Activated CD4-positive, alpha-beta T cell treated with anti-CD3 and anti-CD28 coated beads, Interleukin-2, amount 50 U/mL, for 24 hours (primary cell): ENCODE data around the gene IGFL1.
"Not testable (repeated sequence)": the region's sequence is repeated elsewhere in the genome, so short reads cannot be mapped to it uniquely, and the experiment has no call there.

Experiments used
- DNase-seq, 2 donors: peaks; one replicate each; pipeline ENCODE4 v3.0.0-alpha.2; 2020; ENCODE audit warnings: low read depth in 1 of 2, low spot score in 1 of 2

Gene IGFL1

DNA sequence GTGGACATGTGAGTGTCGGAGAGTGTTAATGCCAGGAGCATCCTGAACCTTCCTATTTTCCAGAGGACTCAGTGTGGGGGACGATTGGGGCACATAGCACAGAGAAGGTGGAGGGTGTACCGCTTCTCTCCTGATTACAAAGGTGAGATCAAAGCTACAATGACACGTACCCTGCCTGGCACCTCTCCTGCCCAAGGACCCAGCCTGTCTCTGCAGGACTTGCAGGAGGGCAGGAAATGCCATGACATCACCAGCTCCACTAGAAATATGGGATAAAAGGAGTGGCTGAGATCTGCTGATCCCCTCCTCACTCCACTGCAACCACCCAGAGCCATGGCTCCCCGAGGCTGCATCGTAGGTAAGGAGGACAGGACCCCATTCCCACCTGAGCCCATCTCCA lies at the start of gene IGFL1:
Gene IGFL1, plus strand, starts transcription at position 301 of the 400 bp plus-strand sequence. Its CDS starts 33 bp downstream, at position 334.
- no peak for DNase-seq

DNA sequence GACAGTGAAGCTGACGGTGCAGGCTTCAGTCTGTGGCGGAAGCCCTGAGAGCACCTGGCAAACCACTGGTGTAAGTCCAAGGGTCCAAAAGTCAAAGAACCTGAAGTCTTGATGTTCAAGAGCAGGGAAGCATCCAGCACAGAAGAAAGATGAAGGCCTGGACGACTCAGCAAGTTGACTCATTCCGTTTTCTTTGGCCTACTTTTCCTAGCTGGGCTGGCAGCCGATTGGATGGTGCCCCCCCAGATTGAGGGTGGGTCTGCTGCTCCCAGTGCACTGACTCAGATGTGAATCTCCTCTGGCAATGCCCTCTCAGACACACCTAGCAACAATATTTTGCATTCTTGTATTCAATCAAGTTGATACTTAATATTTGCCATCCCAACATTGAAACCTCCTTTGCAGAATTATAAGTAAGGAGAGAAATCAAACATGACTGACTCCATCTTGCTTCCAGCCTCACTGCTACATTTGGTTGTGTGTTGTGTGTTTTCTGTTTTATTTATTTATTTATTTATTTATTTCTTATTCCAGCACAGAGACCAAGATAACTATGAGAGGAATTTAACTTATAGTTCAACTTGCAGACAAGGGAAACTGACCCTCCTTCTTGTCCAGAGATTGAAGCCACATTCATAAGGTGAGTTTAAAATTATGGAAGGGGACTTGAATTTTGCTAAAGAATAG lies 48.7 kb upstream of the IGFL1 start:
- no peak for DNase-seq

DNA sequence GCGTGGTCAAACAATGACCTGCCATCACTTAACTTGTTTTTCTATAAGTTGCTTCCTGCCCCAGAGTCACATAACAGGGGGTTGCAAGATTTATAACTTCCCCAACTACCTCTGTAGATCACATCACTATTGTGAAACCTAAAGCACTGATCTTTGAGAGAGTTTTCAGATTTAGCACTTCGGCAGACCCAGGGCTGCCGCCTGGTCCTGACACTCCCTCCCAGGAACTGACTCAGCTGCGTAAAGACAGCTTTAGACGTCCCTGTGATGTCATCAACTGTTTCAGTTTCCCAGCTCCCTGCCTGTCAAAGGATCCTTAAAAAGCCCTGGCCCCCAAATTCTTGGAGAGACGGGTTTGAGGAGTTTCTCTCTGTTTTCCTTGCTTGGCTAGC lies 48.2 kb upstream of the IGFL1 start:
- no peak for DNase-seq

- DNase-seq = no peak
These were observed 47.1 kb upstream of the IGFL1 start for GRCh38 chr19:46182476-46182875.

DNA sequence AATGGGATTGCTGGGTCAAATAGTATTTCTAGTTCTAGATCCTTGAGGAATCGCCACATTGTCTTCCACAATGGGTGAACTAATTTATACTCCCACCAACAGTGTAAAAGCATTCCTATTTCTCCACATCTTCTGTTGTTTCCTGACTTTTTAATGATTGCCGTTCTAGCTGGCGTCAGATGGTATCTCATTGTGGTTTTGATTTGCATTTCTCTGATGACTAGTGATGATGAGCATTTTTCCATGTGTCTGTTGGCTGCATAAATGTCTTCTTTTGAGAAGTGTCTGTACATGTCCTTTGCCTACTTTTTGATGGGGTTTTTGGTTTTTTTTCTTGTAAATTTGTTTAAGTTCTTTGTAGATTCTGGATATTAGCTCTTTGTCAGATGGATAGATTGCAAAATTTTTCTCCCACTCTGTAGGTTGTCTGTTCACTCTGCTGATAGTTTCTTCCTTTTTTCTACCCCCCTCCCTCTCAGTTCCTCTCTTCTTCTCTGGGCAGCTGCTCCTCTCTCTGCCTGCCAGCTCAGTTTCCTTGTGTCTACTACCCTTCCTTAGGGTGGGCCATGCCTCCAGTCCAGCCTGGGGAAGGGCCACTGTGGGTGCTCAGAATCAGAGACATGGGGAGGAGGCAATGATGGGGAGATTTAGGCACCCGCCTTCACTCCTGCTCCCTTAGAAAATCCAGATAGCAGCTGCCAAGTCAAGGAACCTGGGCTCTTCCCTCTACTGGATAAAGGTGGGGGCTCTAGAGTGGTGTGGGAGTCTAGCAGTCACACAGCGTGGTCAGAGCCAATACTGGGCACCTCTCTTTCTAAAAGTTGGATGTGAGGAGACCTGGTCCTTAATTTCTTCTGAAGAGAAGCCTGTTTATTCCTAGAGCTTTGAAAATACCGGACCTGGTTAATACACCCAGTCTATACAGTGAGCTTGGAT lies 44.5 kb upstream of the IGFL1 start:
- DNase-seq = not testable (repeated sequence)

DNA sequence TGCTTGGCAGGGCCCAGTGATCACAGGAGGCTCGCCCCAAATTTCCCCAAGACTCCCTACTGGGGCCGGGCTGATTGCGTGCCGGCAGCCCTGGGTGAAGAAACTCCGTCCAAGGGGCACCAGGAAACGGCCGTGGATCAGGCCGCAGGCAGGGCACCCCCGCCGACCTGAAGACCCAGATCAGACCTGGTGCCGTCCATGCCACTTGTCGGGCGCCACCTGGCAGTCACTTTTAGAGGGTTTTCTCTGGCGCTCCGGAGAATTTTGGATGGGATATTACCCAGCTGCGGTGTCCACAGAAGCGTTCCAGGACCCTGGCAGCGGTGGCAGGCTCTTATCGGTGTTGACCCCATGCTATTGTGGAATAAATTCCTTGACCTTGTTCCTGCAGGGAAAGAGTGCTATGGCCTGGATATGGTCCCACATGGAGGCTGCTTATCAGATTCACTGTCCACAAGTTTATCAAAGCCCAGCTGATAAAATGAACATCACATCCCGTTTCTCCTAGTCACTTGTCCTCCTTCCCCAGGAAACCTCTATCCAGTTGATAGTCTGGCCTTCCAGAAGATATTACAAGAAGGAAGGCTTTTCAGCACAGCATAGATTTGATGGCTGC lies 43.3 kb upstream of the IGFL1 start:
- DNase-seq = no peak

DNA sequence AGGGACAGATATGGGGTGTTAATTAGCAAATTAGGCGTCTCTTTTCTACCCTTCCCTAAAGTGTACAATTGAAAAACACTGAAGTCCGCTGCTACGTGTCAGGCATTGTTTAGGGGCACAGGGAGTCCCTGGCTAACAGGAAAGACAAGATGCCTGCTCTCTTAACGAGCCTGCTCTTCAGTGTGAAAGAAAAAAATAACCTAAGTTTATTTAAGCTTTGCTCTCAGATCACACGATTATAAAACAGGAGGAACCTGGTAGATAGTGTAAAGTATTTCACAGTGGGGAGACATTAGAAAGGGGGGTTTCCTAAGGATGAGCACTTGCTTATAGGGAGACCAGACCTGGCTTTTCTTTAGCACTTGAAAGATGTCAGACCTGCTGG lies 42.8 kb upstream of the IGFL1 start:
- DNase-seq = no peak

DNA sequence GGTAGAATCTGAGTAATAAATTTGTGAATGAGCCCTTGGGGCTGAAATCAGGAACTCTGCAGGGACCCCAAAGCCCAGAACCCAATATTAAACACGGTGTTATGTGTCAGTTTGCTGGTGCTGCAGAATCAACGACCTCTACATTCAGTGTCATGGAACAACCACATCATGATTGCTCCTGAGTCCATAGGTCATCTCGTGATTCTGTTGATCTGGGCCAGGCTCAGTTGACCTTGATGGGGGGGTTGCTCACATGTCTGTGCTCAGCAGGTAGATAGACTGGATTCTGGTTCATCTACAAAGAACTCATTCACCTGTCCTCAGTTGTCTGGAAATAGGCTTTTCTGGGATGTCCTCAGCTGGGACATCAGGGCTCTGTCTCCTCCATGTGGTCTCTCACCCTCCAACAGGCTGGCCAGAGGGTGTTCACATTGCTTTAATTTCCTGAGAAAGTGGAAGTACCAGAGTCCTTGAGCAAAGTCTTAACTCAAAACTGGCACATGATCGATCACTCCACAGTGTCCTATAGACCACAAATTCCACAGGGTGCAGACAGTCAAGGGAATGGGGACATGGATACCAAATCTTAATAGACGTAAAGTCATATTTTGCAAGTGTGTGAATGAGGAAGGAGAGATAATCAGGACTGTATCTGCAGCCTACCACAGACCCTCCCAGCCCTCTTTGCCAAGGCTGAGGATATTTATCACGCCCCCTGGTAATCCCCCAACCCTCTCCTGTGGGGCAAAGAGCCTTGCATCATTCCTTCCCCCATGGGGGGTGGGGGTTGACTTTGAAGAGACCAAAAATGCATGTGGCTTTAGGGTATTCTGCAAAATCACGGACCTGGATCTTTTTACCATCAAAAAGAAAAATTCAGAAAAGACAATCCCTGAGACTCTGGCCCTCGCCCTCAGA lies 39.3 kb upstream of the IGFL1 start:
- no peak for DNase-seq

- DNase-seq = no peak
These were observed 38.2 kb upstream of the IGFL1 start for GRCh38 chr19:46191356-46191755.

GRCh38 chr19:46191972-46192371 lies 37.6 kb upstream of the IGFL1 start:
- no peak for DNase-seq

DNA sequence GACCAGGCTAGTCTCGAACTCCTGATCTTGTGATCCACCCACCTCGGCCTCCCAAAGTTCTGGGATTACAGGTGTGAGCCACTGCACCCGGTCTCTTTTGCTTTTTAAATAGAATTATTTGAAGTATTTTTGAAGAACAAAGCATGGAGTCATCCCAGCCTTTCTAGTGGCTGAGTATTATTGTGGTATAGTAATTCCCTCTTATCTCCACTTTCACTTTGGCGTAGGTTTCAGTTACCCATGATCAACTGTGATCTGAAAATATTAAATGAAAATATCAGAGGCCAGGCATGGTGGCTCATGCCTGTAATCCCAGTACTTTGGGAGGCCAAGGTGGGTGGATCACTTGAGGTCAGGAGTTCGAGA lies 36.9 kb upstream of the IGFL1 start:
- DNase-seq = not testable (repeated sequence)

- no peak for DNase-seq
These were observed 36.4 kb upstream of the IGFL1 start for GRCh38 chr19:46192992-46193650.

DNA sequence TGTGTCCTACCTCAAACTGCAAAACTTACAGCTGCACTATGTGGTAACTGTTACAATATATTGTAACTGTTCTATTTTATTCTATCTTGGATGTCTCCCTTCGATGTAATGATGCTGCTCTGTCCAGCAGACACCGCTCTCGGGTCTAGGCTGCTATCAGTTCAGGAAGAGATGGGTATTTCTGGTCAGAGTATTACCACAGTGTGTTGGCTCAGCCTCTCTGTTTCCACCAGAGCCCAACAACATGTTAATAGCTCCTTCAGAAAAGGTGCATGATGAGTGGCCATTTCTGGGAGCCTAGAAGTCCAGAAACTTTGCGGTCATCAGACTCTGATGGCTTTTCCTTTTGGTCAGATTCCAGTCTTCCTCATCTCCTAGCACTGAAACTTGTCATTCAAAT lies 35.9 kb upstream of the IGFL1 start:
- DNase-seq = no peak

DNA sequence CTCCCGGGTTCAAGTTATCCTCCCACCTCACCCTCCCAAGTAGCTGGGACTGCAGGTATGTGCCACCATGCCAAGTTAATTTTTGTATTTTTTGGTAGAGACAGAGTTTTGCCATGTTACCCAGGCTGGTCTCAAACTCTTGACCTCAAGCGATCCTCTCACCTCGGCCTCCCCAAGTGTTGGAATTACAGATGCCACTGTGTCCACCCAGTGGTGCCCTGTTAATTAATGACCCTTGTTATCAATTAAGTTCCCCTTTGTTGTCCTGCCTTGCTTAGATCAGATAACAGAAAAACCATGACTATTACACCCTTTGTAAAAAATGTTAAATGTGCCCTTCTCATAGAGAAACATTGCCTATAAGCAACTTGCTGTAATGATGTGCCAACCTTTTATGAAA lies 34.4 kb upstream of the IGFL1 start:
- DNase-seq = no peak

- not testable (repeated sequence) for DNase-seq
These were observed 33.6 kb upstream of the IGFL1 start for GRCh38 chr19:46195919-46196318.

- DNase-seq = no peak
These were observed 33.0 kb upstream of the IGFL1 start for GRCh38 chr19:46196410-46197124.

GRCh38 chr19:46197314-46198070 lies 32.0 kb upstream of the IGFL1 start:
- DNase-seq = no peak

GRCh38 chr19:46198756-46199155 lies 30.8 kb upstream of the IGFL1 start:
- DNase-seq = no peak
